A549 (cell line): Measurements from ENCODE around the gene MEGF10.

ENCODE experiments used
- BHLHE40 ChIP-seq: IDR thresholded peaks from 2 replicates; pipeline ENCODE4 v1.6.1; 2012; ENCODE audit warnings: low read depth, low read length, inconsistent platforms
- CEBPB ChIP-seq, 2 experiments: fragments of >200 bp in 1 of 2; sonication (Bioruptor Twin) in 1 of 2; formaldehyde crosslinking in 1 of 2; IDR thresholded peaks; 2 replicates each; pipeline ENCODE4 v1.6.1; 2012 to 2016
- CHD2 ChIP-seq: fragments of 150-350 bp; IDR thresholded peaks from 2 replicates; pipeline ENCODE4 v1.6.1; 2014; ENCODE audit warnings: low read length; ENCODE audit not compliant: partially characterized antibody
- GATA3 ChIP-seq: IDR thresholded peaks from 2 replicates; pipeline ENCODE4 v1.6.1; 2012; ENCODE audit warnings: borderline replicate concordance
- HOXB13 ChIP-seq: fragments of 250-450 bp; sonication (Bioruptor Pico); IDR thresholded peaks from 2 replicates; pipeline ENCODE4 v1.5.0; 2020; ENCODE audit warnings: low read depth, mild to moderate bottlenecking, moderate library complexity
- JUN ChIP-seq, 2 experiments: fragments of >200 bp; sonication (Bioruptor Twin); formaldehyde crosslinking; IDR thresholded peaks; 2 replicates in 1 of 2; 3 replicates in 1 of 2; pipeline ENCODE4 v1.6.1; 2016 to 2017
- KDM1A ChIP-seq: fragments of 200-600 bp; sonication (generic); IDR thresholded peaks from 2 replicates; pipeline ENCODE4 v1.6.1; 2016; ENCODE audit warnings: low read depth, mild to moderate bottlenecking
- POLR2A ChIP-seq: IDR thresholded peaks from 2 replicates; pipeline ENCODE4 v1.6.1; 2012; ENCODE audit warnings: mild to moderate bottlenecking, low read length
- POLR2AphosphoS2 ChIP-seq: conservative IDR thresholded peaks from 2 replicates; pipeline ENCODE4 v1.6.1; 2012; ENCODE audit warnings: low read length, improper control_type of control experiment, inconsistent platforms
- RAD21 ChIP-seq, 2 experiments: fragments of >200 bp in 1 of 2; sonication (Bioruptor Twin) in 1 of 2; formaldehyde crosslinking in 1 of 2; IDR thresholded peaks in 1 of 2; conservative IDR thresholded peaks in 1 of 2; 2 replicates in 1 of 2; 3 replicates in 1 of 2; pipeline ENCODE4 v1.6.1; 2012 to 2018; ENCODE audit warnings: inconsistent platforms in 1 of 2
- ZFP36 ChIP-seq: fragments of 450-650 bp; IDR thresholded peaks from 2 replicates; pipeline ENCODE4 v1.6.1; 2014; ENCODE audit warnings: borderline replicate concordance; ENCODE audit not compliant: partially characterized antibody
- TF ChIP-seq, protein P1 (sequence below): fragments of >200 bp; sonication (Bioruptor Twin); formaldehyde crosslinking; IDR thresholded peaks from 3 replicates; pipeline ENCODE4 v1.5.1; 2016
- TF ChIP-seq, protein P2 (sequence below): IDR thresholded peaks from 2 replicates; pipeline ENCODE4 v1.6.1; 2012

DNA sequence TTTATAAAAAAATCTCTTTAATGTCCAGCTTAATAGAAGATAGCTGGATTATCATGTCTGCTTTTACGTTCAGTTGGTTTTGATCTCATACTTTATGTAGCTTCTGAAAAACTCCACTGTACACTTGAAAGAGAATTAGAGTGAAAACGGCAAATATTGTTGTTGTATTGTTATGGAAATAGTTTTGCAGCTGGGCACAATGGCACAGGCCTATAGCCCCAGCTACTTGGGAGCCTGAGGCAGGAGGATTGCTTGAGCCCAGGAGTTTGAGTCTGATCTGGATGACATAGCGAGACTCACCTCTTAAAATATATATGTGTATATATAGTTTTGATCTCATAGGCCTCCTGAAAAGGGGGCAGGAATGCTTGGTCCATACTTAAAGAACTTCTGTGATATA is 159.4 kb downstream of the MEGF10 start:
- TF ChIP-seq, protein P1, sequence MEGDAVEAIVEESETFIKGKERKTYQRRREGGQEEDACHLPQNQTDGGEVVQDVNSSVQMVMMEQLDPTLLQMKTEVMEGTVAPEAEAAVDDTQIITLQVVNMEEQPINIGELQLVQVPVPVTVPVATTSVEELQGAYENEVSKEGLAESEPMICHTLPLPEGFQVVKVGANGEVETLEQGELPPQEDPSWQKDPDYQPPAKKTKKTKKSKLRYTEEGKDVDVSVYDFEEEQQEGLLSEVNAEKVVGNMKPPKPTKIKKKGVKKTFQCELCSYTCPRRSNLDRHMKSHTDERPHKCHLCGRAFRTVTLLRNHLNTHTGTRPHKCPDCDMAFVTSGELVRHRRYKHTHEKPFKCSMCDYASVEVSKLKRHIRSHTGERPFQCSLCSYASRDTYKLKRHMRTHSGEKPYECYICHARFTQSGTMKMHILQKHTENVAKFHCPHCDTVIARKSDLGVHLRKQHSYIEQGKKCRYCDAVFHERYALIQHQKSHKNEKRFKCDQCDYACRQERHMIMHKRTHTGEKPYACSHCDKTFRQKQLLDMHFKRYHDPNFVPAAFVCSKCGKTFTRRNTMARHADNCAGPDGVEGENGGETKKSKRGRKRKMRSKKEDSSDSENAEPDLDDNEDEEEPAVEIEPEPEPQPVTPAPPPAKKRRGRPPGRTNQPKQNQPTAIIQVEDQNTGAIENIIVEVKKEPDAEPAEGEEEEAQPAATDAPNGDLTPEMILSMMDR: no peak
- TF ChIP-seq CHD2: no peak
- TF ChIP-seq KDM1A: no peak
- TF ChIP-seq BHLHE40: no peak
- no peak for TF ChIP-seq HOXB13 (CRISPR knock-in tag)
- TF ChIP-seq POLR2A: no peak
- no peak for TF ChIP-seq POLR2AphosphoS2
- TF ChIP-seq CEBPB (IDR thresholded peaks at IDR 0.05): no peak
- TF ChIP-seq JUN (IDR thresholded peaks at IDR 0.05): no peak
- TF ChIP-seq ZFP36: no peak
- no peak for TF ChIP-seq GATA3
- TF ChIP-seq RAD21 (conservative IDR thresholded peaks at IDR 0.05 in 1 of 2, IDR thresholded peaks at IDR 0.05 in 1 of 2): no peak
- TF ChIP-seq, protein P2, sequence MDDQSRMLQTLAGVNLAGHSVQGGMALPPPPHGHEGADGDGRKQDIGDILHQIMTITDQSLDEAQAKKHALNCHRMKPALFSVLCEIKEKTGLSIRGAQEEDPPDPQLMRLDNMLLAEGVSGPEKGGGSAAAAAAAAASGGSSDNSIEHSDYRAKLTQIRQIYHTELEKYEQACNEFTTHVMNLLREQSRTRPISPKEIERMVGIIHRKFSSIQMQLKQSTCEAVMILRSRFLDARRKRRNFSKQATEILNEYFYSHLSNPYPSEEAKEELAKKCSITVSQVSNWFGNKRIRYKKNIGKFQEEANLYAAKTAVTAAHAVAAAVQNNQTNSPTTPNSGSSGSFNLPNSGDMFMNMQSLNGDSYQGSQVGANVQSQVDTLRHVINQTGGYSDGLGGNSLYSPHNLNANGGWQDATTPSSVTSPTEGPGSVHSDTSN: no peak
